GM21515 (cell line): Measurements from ENCODE around the gene EPHX1.
A peak's percentile ranks its signal among the peaks of the same experiment; 100 is the strongest.
"Not testable (repeated sequence)": the region's sequence is repeated elsewhere in the genome, so short reads cannot be mapped to it uniquely, and the experiment has no call there.

Experiments used
- ATAC-seq: cut with Tn5 transposase; IDR thresholded peaks from one replicate; pipeline ENCODE4 v1.9.1; 2021; ENCODE audit not compliant: unreplicated experiment

The EPHX1 gene

GRCh38 chr1:225809842-225810578, at the start of gene EPHX1:
TSS of gene EPHX1 (plus strand) at chr1:225810124. CDS start at chr1:225828730, 18,606 bp downstream.
- ATAC-seq, result peak; percentile 97

- no peak for ATAC-seq
These were observed 49.4 kb upstream of the EPHX1 start for GRCh38 chr1:225760531-225760930.

GRCh38 chr1:225761395-225761794, 48.5 kb upstream of the EPHX1 start:
- not testable (repeated sequence) for ATAC-seq

- no peak for ATAC-seq
These were observed 47.9 kb upstream of the EPHX1 start for GRCh38 chr1:225762002-225762441.

- no peak for ATAC-seq
These were observed 47.5 kb upstream of the EPHX1 start for GRCh38 chr1:225762444-225762843.

- ATAC-seq, result no peak
These were observed 46.0 kb upstream of the EPHX1 start for GRCh38 chr1:225763716-225764548.

GRCh38 chr1:225765982-225766674, 43.8 kb upstream of the EPHX1 start:
- no peak for ATAC-seq

- ATAC-seq, result no peak
These were observed 42.8 kb upstream of the EPHX1 start for GRCh38 chr1:225766967-225767633.

GRCh38 chr1:225767634-225768540, 42.0 kb upstream of the EPHX1 start:
- no peak for ATAC-seq

GRCh38 chr1:225768662-225769426, 41.1 kb upstream of the EPHX1 start:
- no peak for ATAC-seq

- no peak for ATAC-seq
These were observed 40.2 kb upstream of the EPHX1 start for GRCh38 chr1:225769687-225770086.

- no peak for ATAC-seq
These were observed 39.2 kb upstream of the EPHX1 start for GRCh38 chr1:225770561-225771248.

- no peak for ATAC-seq
These were observed 38.1 kb upstream of the EPHX1 start for GRCh38 chr1:225771661-225772322.

- ATAC-seq, result no peak
These were observed 37.6 kb upstream of the EPHX1 start for GRCh38 chr1:225772323-225772768.

- no peak for ATAC-seq
These were observed 37.1 kb upstream of the EPHX1 start for GRCh38 chr1:225772848-225773247.

GRCh38 chr1:225774281-225775147, 35.4 kb upstream of the EPHX1 start:
- ATAC-seq, result no peak

GRCh38 chr1:225776294-225776693, 33.6 kb upstream of the EPHX1 start:
- ATAC-seq, result no peak
